OCI-LY7 (cell line): ENCODE data around the gene LINC01488. TPM values are rescaled to one million over a fixed set of nuclear protein-coding genes. Genes with fewer than 3 reads are reported as not detected.

Experiments used
- BruUV-seq: library from RNA; stranded (reverse); fragments of 400-500 nt; replicated peaks from 2 replicates; lab custom pipeline; 2021; lab: Mats Ljungman, UMichigan
- CTCF ChIA-PET: fragments of 300-600 bp; sonication (Branson Sonifier 250); formaldehyde crosslinking; loops from one replicate; lab custom pipeline; 2022; ENCODE audit warnings: antibody characterized with exemption; ENCODE audit not compliant: unreplicated experiment; lab: Charles Lee
- POLR2A ChIA-PET: fragments of 300-600 bp; sonication (Branson Sonifier 250); formaldehyde crosslinking; loops from one replicate; lab custom pipeline; 2022; ENCODE audit warnings: antibody characterized with exemption; lab: Charles Lee
- DNase-seq: peaks from one replicate; pipeline ENCODE4 v3.0.0-alpha.2; 2015; ENCODE audit warnings: low spot score
- H2AFZ ChIP-seq: fragments of 200-600 bp; sonication (generic), shearing (Covaris generic); 2 replicates; pipeline ENCODE4 v1.6.1; 2014; ENCODE audit warnings: mild to moderate bottlenecking, antibody characterized with exemption, low read length, moderate library complexity
- H3K27ac ChIP-seq: fragments of 200-600 bp; sonication (generic); 2 replicates; pipeline ENCODE4 v1.5.1; 2014; ENCODE audit warnings: mixed run types, low read depth, mild to moderate bottlenecking, moderate library complexity, low read length, inconsistent platforms; ENCODE audit not compliant: poor library complexity, severe bottlenecking
- H3K36me3 ChIP-seq: fragments of 200-600 bp; sonication (generic); 2 replicates; pipeline ENCODE4 v1.6.1; 2014; ENCODE audit warnings: mild to moderate bottlenecking, antibody characterized with exemption, low read length, moderate library complexity, mixed read lengths; ENCODE audit not compliant: insufficient read depth
- H3K4me1 ChIP-seq: fragments of 200-600 bp; sonication (generic); 2 replicates; pipeline ENCODE4 v1.5.1; 2014; ENCODE audit warnings: mild to moderate bottlenecking, low read length; ENCODE audit not compliant: insufficient read depth, poor library complexity, severe bottlenecking
- H3K4me2 ChIP-seq: fragments of 200-600 bp; sonication (generic); 2 replicates; pipeline ENCODE4 v1.6.1; 2014; ENCODE audit warnings: mild to moderate bottlenecking, low read length
- H3K4me3 ChIP-seq: fragments of 200-600 bp; sonication (generic); 2 replicates; pipeline ENCODE4 v1.5.1; 2014; ENCODE audit warnings: mild to moderate bottlenecking, low read depth, low read length; ENCODE audit not compliant: poor library complexity, severe bottlenecking
- H3K79me2 ChIP-seq: fragments of 200-600 bp; sonication (generic); 2 replicates; pipeline ENCODE4 v1.6.1; 2016; ENCODE audit warnings: low read depth, mild to moderate bottlenecking, low read length, moderate library complexity, mixed read lengths; ENCODE audit not compliant: insufficient read depth
- H3K9me2 ChIP-seq: fragments of 200-600 bp; sonication (generic); 2 replicates; pipeline ENCODE4 v1.6.1; 2016; ENCODE audit warnings: mild to moderate bottlenecking, low read length, mixed read lengths; ENCODE audit not compliant: insufficient read depth
- H3K9me3 ChIP-seq: fragments of 200-600 bp; sonication (generic); 2 replicates; pipeline ENCODE4 v1.6.1; 2014; ENCODE audit warnings: mild to moderate bottlenecking, mixed run types, low read length, mixed read lengths
- H4K20me1 ChIP-seq: fragments of 200-600 bp; sonication (generic); 2 replicates; pipeline ENCODE4 v1.6.1; 2014; ENCODE audit warnings: mild to moderate bottlenecking, antibody characterized with exemption, low read length, moderate library complexity, mixed read lengths; ENCODE audit not compliant: insufficient read depth
- EZH2phosphoT487 ChIP-seq: fragments of 200-600 bp; sonication (generic); IDR thresholded peaks from 2 replicates; pipeline ENCODE4 v1.6.1; 2018; ENCODE audit warnings: low read depth, borderline replicate concordance, mild to moderate bottlenecking, mixed run types, antibody characterized with exemption, low read length, moderate library complexity, mixed read lengths
- intact Hi-C: fragments of 100-400 bp; cut with micrococcal nuclease; formaldehyde crosslinking; loops from one replicate; pipeline ENCODE4 v1.10.0; 2022; ENCODE audit not compliant: unreplicated experiment
- total RNA-seq, 2 experiments: library from RNA; depleted of rRNA in 1 of 2; stranded (reverse); fragments of >200 nt in 1 of 2; shearing (Covaris generic) in 1 of 2; gene quantifications; 2 replicates each; pipeline ENCODE4 v1.2.3, GENCODE V29; 2014 to 2022
- TF ChIP-seq, protein P1 (sequence below): fragments of 200-600 bp; sonication (generic); conservative IDR thresholded peaks from 2 replicates; pipeline ENCODE4 v1.5.1; 2014; ENCODE audit warnings: mild to moderate bottlenecking, antibody characterized with exemption, low read length, moderate library complexity, mixed read lengths

Gene LINC01488
- total RNA-seq, 2 experiments from 2014 or later, result not detected

DNA sequence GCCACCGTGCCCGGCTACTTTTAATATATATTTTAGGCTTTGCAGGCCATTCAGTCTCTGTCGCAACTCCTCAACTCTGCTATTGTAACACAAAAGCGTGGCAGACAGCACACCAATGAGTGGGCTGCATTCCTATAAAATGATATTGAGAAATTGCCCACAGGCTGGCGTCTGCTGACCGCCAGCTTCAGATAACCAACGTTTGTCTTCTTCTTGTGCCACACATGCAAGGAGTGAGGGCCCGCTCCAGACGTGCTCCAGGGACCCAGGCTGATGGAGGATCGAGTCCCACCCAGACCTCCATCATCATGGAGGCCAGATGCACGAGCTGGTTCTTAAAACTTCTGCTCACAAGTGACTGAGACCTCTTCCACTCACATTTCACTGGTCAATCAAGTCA, 35.4 kb upstream of the LINC01488 start:
- Histone ChIP-seq H3K27ac (no peak overlapping the region), H3K9me2 (no peaks in the 10 kb centered on the region), H3K4me3 (no peak overlapping the region), H3K9me3 (no peaks in the 10 kb centered on the region), H3K79me2 (no peaks in the 10 kb centered on the region), H3K4me2 (no peak overlapping the region), H2AFZ (no peak overlapping the region), H3K36me3 (no peaks in the 10 kb centered on the region), H4K20me1 (no peaks in the 10 kb centered on the region), H3K4me1 (no peaks in the 10 kb centered on the region)
- POLR2A ChIA-PET, result no interaction called here
- TF ChIP-seq, protein P1, sequence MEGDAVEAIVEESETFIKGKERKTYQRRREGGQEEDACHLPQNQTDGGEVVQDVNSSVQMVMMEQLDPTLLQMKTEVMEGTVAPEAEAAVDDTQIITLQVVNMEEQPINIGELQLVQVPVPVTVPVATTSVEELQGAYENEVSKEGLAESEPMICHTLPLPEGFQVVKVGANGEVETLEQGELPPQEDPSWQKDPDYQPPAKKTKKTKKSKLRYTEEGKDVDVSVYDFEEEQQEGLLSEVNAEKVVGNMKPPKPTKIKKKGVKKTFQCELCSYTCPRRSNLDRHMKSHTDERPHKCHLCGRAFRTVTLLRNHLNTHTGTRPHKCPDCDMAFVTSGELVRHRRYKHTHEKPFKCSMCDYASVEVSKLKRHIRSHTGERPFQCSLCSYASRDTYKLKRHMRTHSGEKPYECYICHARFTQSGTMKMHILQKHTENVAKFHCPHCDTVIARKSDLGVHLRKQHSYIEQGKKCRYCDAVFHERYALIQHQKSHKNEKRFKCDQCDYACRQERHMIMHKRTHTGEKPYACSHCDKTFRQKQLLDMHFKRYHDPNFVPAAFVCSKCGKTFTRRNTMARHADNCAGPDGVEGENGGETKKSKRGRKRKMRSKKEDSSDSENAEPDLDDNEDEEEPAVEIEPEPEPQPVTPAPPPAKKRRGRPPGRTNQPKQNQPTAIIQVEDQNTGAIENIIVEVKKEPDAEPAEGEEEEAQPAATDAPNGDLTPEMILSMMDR, result no peak
- TF ChIP-seq EZH2phosphoT487, result no peak
- intact Hi-C loops, result loop anchor here (10.0 kb wide), 1 partner anchor 151 kb away; the partner anchor contains the start of gene MYEOV
- CTCF ChIA-PET, result no interaction called here
- no peak for DNase-seq
- no TSS peak for BruUV-seq

DNA sequence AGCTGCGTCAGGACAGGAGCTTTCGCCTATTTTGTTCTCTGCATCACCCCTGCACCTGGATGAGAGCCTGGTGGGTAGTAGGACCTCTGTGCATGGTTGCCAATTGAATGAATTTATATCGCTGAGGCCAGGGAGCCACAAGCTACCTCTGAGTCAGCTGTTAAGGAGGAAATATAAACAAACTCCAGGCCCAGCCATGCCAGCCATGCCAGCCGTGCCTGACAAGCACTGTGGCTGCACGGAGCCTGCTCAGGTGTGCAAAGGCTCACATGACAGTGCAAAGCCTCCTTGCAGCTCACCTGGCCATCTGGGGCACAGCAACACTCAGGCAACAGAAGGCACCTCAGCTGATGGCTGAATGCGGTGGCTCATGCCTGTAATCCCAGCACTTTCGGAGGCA, 33.7 kb upstream of the LINC01488 start:
- H3K27ac ChIP-seq, result no peak overlapping the region
- no peaks in the 10 kb centered on the region for H3K9me2 ChIP-seq
- H3K9me3 ChIP-seq, result no peaks in the 10 kb centered on the region
- intact Hi-C loops, result loop anchor here (10.0 kb wide), 1 partner anchor 153 kb away; the partner anchor contains the start of gene MYEOV
- no peak for DNase-seq
- no peaks in the 10 kb centered on the region for H4K20me1 ChIP-seq
- H3K79me2 ChIP-seq, result no peaks in the 10 kb centered on the region
- H2AFZ ChIP-seq, result no peak overlapping the region
- no peak overlapping the region for H3K4me3 ChIP-seq
- H3K4me1 ChIP-seq, result no peaks in the 10 kb centered on the region
- TF ChIP-seq EZH2phosphoT487, result no peak
- TF ChIP-seq, protein P1, result no peak
- no peaks in the 10 kb centered on the region for H3K36me3 ChIP-seq
- CTCF ChIA-PET, result no interaction called here
- BruUV-seq, result no TSS peak
- H3K4me2 ChIP-seq, result no peak overlapping the region
- POLR2A ChIA-PET, result no interaction called here

DNA sequence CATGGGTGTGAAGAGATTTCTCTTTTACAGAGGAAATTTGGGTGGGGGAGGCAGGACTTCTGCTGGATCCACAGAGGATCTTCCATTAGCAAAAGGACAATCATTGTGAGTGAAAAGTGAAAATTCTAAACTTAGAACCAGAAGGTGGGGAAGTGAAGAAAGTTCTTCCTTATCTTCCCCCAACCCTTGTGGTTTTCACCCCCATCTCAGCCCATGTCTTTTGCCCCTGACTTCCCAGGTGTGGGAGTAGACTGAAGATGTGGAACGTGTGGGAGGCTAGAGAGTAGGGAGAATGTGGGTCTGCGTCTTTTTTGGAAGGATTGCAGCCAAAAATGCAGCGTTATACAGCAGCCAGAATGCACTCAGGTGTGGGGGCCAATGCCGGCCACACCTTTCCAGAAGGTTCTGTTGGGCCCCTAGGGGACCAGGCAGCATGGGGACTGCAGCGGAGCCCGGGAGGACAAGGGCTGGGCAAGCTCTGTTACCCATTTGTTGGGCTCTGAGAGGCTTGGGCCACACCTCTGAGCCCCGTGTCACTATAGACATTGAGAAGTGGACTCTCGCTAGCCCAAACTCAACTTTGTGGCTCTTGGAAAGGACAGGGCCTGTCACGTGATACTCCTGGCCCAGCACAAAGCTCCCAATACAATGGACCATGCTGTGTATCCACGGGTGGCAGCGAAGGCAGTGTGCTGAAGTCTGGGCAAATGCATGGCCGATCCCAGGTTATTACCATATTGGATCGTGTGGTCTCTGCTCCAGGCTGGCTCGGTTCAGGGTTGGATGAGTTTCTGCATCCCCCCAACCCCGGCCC, 32.8 kb upstream of the LINC01488 start:
- no peaks in the 10 kb centered on the region for H3K9me2 ChIP-seq
- no peak overlapping the region for H2AFZ ChIP-seq
- H3K79me2 ChIP-seq, result no peaks in the 10 kb centered on the region
- no peaks in the 10 kb centered on the region for H3K36me3 ChIP-seq
- no TSS peak for BruUV-seq
- ChIA-PET CTCF (no interaction called here), POLR2A (no interaction called here)
- no peaks in the 10 kb centered on the region for H3K9me3 ChIP-seq
- no peaks in the 10 kb centered on the region for H4K20me1 ChIP-seq
- H3K4me1 ChIP-seq, result no peaks in the 10 kb centered on the region
- H3K4me2 ChIP-seq, result no peak overlapping the region
- intact Hi-C loops, result loop anchor here (10.0 kb wide), 1 partner anchor 154 kb away; the partner anchor contains the start of gene MYEOV
- DNase-seq, result no peak
- TF ChIP-seq, protein P1, result no peak
- no peak for TF ChIP-seq EZH2phosphoT487
- no peak overlapping the region for H3K4me3 ChIP-seq
- no peak overlapping the region for H3K27ac ChIP-seq
